ENCODE measurements around the gene ADAR. TPM values are rescaled to one million over a fixed set of nuclear protein-coding genes. Genes with fewer than 3 reads are reported as not detected.

The ADAR gene
- total and polyA plus RNA-seq, 2 experiments from 2014 or later, result 96.4 to 188 TPM

GRCh38 chr1:154595621-154596020 lies 12.4 kb downstream of the ADAR start:
- Histone ChIP-seq H2AFZ (no peak overlapping the region), H3K4me3 (no peak overlapping the region), H3K36me3 (ENCODE audit: insufficient read depth) (peaks cover 76% of the 10 kb centered on the region), H3K27ac (ENCODE audit: low read depth) (no peak overlapping the region), H3F3A (replicated peaks; ENCODE audit: low read depth) (no peaks in the 10 kb centered on the region), H3K4me2 (no peak overlapping the region), H3K9me2 (ENCODE audit: insufficient read depth) (no peaks in the 10 kb centered on the region), H3K79me2 (replicated peaks; ENCODE audit: insufficient read depth) (peaks cover 22% of the 10 kb centered on the region), H4K20me1 (replicated peaks; ENCODE audit: insufficient read depth) (peaks cover 48% of the 10 kb centered on the region), H3K4me1 (ENCODE audit: insufficient read depth) (no peaks in the 10 kb centered on the region), H3K27me3 (ENCODE audit: insufficient read depth) (no peaks in the 10 kb centered on the region)
- DNase-seq (ENCODE audit: low spot score) (no peak), ATAC-seq (no peak)
- H3K9me3 Mint-ChIP-seq, result no peaks in the 10 kb centered on the region
- no peak overlapping the region for H3K4me3 Mint-ChIP-seq
- H3K27ac Mint-ChIP-seq, result no peak overlapping the region
- H3K36me3 Mint-ChIP-seq (ENCODE audit: low read depth), result peaks cover 88% of the 10 kb centered on the region
- no peak for TF ChIP-seq POLR2AphosphoS5 (IDR thresholded peaks at IDR 0.05; ENCODE audit: low read depth)
- TF ChIP-seq, protein P1, sequence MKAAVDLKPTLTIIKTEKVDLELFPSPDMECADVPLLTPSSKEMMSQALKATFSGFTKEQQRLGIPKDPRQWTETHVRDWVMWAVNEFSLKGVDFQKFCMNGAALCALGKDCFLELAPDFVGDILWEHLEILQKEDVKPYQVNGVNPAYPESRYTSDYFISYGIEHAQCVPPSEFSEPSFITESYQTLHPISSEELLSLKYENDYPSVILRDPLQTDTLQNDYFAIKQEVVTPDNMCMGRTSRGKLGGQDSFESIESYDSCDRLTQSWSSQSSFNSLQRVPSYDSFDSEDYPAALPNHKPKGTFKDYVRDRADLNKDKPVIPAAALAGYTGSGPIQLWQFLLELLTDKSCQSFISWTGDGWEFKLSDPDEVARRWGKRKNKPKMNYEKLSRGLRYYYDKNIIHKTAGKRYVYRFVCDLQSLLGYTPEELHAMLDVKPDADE (IDR thresholded peaks at IDR 0.05), result no peak
- TF ChIP-seq NANOG (IDR thresholded peaks at IDR 0.05; ENCODE audit: borderline replicate concordance), result no peak
- TF ChIP-seq, protein P2, sequence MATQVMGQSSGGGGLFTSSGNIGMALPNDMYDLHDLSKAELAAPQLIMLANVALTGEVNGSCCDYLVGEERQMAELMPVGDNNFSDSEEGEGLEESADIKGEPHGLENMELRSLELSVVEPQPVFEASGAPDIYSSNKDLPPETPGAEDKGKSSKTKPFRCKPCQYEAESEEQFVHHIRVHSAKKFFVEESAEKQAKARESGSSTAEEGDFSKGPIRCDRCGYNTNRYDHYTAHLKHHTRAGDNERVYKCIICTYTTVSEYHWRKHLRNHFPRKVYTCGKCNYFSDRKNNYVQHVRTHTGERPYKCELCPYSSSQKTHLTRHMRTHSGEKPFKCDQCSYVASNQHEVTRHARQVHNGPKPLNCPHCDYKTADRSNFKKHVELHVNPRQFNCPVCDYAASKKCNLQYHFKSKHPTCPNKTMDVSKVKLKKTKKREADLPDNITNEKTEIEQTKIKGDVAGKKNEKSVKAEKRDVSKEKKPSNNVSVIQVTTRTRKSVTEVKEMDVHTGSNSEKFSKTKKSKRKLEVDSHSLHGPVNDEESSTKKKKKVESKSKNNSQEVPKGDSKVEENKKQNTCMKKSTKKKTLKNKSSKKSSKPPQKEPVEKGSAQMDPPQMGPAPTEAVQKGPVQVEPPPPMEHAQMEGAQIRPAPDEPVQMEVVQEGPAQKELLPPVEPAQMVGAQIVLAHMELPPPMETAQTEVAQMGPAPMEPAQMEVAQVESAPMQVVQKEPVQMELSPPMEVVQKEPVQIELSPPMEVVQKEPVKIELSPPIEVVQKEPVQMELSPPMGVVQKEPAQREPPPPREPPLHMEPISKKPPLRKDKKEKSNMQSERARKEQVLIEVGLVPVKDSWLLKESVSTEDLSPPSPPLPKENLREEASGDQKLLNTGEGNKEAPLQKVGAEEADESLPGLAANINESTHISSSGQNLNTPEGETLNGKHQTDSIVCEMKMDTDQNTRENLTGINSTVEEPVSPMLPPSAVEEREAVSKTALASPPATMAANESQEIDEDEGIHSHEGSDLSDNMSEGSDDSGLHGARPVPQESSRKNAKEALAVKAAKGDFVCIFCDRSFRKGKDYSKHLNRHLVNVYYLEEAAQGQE (IDR thresholded peaks at IDR 0.05; ENCODE audit: unreplicated experiment), result no peak
- TF ChIP-seq ZNF331 (CRISPR knock-in tag; IDR thresholded peaks at IDR 0.05; ENCODE audit: low read depth), result no peak
- TF ChIP-seq JUNB (IDR thresholded peaks at IDR 0.05; ENCODE audit: unreplicated experiment), result no peak
- TF ChIP-seq ZNF114 (CRISPR knock-in tag; IDR thresholded peaks at IDR 0.05), result no peak
- TF ChIP-seq, protein P3, sequence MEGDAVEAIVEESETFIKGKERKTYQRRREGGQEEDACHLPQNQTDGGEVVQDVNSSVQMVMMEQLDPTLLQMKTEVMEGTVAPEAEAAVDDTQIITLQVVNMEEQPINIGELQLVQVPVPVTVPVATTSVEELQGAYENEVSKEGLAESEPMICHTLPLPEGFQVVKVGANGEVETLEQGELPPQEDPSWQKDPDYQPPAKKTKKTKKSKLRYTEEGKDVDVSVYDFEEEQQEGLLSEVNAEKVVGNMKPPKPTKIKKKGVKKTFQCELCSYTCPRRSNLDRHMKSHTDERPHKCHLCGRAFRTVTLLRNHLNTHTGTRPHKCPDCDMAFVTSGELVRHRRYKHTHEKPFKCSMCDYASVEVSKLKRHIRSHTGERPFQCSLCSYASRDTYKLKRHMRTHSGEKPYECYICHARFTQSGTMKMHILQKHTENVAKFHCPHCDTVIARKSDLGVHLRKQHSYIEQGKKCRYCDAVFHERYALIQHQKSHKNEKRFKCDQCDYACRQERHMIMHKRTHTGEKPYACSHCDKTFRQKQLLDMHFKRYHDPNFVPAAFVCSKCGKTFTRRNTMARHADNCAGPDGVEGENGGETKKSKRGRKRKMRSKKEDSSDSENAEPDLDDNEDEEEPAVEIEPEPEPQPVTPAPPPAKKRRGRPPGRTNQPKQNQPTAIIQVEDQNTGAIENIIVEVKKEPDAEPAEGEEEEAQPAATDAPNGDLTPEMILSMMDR (conservative IDR thresholded peaks at IDR 0.05; ENCODE audit: low read depth in 2 of 2), result no peak
- no peak for TF ChIP-seq STAT1 (IDR thresholded peaks at IDR 0.05; ENCODE audit: unreplicated experiment)
- TF ChIP-seq EZH2 (IDR thresholded peaks at IDR 0.05; ENCODE audit: low read depth, unreplicated experiment), result no peak
- TF ChIP-seq CREB1 (CRISPR knock-in tag; IDR thresholded peaks at IDR 0.05; ENCODE audit: low read depth), result no peak
- no peak for TF ChIP-seq EZH2phosphoT487 (IDR thresholded peaks at IDR 0.05; ENCODE audit: unreplicated experiment)
- no peak for TF ChIP-seq ZNF462 (CRISPR knock-in tag; IDR thresholded peaks at IDR 0.05)
- H3K4me1 Mint-ChIP-seq, result no peaks in the 10 kb centered on the region
- H3K27me3 Mint-ChIP-seq (ENCODE audit: insufficient read depth, low read depth, poor library complexity), result peaks cover 2% of the 10 kb centered on the region

Data from GM23338 (cell line).